Epithelial cell of esophagus (primary cell): Measurements from ENCODE around the gene AFP.
"Not testable (repeated sequence)": the region's sequence is repeated elsewhere in the genome, so short reads cannot be mapped to it uniquely, and the experiment has no call there.

Experiments
- DNase-seq: peaks from one replicate; pipeline ENCODE4 v3.0.0; 2010; ENCODE audit warnings: low read depth
- H3K4me3 ChIP-seq: 2 replicates; pipeline ENCODE4 v1.5.1; 2011; ENCODE audit warnings: mild to moderate bottlenecking, low read length, control low read depth
- TF ChIP-seq, protein P1 (sequence below): IDR thresholded peaks from 2 replicates; pipeline ENCODE4 v1.5.1; 2011; ENCODE audit warnings: low read depth, mild to moderate bottlenecking, low read length, control low read depth, inconsistent platforms; ENCODE audit not compliant: insufficient read depth; ENCODE audit errors: missing control alignments

Gene AFP

DNA sequence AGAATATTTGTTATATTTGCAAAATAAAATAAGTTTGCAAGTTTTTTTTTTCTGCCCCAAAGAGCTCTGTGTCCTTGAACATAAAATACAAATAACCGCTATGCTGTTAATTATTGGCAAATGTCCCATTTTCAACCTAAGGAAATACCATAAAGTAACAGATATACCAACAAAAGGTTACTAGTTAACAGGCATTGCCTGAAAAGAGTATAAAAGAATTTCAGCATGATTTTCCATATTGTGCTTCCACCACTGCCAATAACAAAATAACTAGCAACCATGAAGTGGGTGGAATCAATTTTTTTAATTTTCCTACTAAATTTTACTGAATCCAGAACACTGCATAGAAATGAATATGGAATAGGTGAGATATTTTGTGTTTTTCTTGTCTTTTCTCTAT is at the start of gene AFP:
TSS of gene AFP (plus strand) at position 238 of the 400 bp plus-strand sequence. CDS start at position 280, 42 bp downstream.
- H3K4me3 ChIP-seq: no peak within 1 kb of the TSS
- TF ChIP-seq, protein P1, sequence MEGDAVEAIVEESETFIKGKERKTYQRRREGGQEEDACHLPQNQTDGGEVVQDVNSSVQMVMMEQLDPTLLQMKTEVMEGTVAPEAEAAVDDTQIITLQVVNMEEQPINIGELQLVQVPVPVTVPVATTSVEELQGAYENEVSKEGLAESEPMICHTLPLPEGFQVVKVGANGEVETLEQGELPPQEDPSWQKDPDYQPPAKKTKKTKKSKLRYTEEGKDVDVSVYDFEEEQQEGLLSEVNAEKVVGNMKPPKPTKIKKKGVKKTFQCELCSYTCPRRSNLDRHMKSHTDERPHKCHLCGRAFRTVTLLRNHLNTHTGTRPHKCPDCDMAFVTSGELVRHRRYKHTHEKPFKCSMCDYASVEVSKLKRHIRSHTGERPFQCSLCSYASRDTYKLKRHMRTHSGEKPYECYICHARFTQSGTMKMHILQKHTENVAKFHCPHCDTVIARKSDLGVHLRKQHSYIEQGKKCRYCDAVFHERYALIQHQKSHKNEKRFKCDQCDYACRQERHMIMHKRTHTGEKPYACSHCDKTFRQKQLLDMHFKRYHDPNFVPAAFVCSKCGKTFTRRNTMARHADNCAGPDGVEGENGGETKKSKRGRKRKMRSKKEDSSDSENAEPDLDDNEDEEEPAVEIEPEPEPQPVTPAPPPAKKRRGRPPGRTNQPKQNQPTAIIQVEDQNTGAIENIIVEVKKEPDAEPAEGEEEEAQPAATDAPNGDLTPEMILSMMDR: no peak
- no peak for DNase-seq

DNA sequence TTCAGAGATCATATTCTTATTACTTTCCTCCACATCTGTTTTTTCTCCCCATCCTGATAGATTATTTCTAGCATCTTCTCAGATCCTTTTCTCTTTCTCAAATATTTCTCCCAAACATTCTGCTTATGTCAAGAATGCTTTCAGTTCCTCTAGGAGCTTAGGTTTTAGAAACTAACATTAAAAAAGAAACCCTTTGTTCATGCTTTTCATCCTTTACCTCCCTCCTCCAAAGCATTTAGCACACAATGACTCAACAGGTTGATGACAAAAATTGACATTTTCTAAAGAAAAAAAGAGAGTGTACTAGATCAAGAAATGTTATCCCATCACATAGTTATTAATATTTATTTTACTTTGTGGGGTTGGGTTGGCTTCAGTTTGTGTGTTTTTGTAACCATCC is 48.5 kb upstream of the AFP start:
- no peak for DNase-seq
- TF ChIP-seq, protein P1: no peak
- no peak overlapping the region for H3K4me3 ChIP-seq

DNA sequence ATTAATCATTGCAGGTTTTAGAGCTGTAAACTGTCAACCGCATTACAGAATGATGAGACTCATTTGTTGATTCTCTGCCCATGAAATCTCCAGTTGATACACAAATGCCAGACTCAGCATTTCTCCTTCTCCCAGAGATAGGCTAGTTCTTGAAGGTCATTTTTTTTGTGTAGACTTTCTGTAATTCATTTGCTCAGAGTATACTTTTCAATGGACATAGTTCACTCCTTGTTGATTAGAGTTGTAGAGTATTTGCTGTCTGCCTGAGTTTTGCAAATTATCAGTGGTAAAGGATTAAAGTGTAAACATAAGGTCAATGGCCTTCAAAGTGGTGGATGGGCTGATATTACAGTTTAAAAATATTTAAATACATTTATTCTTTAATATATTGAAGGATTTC is 47.1 kb upstream of the AFP start:
- TF ChIP-seq, protein P1: no peak
- no peak for DNase-seq
- no peak overlapping the region for H3K4me3 ChIP-seq

DNA sequence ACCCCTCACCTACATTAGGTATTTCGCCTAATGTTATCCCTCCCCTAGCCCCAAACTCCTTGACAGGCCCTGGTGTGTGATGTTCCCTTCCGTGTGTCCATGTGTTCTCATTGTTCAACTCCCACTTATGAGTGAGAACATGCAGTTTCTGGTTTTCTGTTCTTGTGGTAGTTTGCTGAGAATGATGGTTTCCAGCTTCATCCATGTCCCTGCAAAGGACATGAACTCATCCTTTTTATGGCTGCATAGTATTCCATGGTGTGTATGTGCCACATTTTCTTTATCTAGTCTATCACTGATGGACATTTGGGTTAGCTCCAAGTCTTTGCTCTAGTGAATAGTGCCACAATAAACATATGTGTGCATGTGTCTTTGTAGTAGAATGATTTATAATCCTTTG is 46.4 kb upstream of the AFP start:
- not testable (repeated sequence) for H3K4me3 ChIP-seq, DNase-seq

DNA sequence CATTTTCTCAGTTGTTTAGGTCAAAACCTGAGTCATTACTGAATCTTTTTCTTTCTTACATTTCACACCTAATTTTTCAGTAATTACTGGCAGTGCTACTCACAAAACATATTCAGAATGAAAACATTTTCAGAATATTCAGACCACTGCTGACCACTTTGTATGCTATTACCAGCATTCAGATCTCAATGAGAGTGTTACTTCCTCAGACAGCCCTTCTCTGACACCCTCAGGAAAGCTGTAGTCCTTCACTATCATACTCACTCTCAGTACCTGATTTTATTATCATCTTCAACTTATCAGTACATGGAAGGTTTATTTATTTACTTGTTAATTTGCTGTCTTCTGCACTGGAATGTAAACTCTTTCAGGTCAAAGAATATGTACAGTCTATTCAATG is 44.2 kb upstream of the AFP start:
- DNase-seq: no peak
- H3K4me3 ChIP-seq: no peak overlapping the region
- TF ChIP-seq, protein P1: no peak

DNA sequence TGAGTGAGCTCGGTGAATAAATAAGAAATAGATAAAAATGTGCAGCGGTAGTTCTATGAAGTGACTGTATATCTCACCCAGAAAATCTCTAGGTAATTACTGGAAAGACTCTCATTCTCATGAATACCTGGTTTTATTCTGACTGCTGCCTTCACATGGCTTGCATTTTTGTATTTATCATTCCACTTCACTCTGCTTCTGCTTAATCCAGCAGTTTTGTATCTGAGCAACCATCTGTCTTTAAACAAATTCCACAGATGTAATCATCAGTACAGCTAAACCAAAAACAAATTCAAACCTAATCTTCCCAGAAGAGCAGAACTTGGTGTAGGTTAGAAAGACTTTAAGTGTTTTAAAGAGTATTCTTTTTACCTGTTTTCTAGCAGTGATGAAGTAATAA is 43.1 kb upstream of the AFP start:
- no peak overlapping the region for H3K4me3 ChIP-seq
- TF ChIP-seq, protein P1: no peak
- DNase-seq: no peak

DNA sequence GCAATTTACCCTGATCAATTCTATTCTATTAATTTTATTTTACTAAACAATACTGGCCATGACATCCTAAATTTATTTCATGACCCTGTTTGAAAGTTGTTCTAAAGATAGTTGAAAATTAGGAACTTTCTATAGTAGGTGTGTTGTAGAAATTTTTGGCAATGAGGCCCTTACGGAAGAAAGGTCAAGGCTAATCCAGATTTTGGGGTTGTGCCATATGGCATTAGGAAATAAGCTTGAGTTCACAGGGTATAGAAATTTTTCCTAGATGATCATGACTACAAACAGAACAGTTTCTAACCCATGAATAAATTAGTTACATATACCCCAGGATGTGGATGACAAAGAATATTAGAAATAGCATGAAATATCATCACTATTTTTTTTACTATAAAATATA is 39.7 kb upstream of the AFP start:
- TF ChIP-seq, protein P1: no peak
- DNase-seq: no peak
- H3K4me3 ChIP-seq: no peak overlapping the region
